Dendritic cell treated with granulocyte-macrophage colony-stimulating factor and Interleukin-4, amounts not matched to agents 40 ng/mL and 50 ng/mL, for 4 days (primary cell): ENCODE results near the gene FBXO24.

Source experiments
- H3K27ac Mint-ChIP-seq: one replicate; pipeline ENCODE4 v1.8.0; 2022; ENCODE audit warnings: mild to moderate bottlenecking, mixed read lengths
- H3K27me3 Mint-ChIP-seq: one replicate; pipeline ENCODE4 v1.8.0; 2022; ENCODE audit warnings: mild to moderate bottlenecking, mixed read lengths
- H3K36me3 Mint-ChIP-seq: one replicate; pipeline ENCODE4 v1.8.0; 2022; ENCODE audit warnings: low read depth, mixed read lengths
- H3K4me1 Mint-ChIP-seq: one replicate; pipeline ENCODE4 v1.8.0; 2022; ENCODE audit warnings: low read depth, mixed read lengths
- H3K4me3 Mint-ChIP-seq: one replicate; pipeline ENCODE4 v1.8.0; 2022; ENCODE audit warnings: mild to moderate bottlenecking, moderate library complexity, mixed read lengths
- H3K9me3 Mint-ChIP-seq: one replicate; pipeline ENCODE4 v1.8.0; 2022; ENCODE audit warnings: mixed read lengths
- intact Hi-C: fragments of 100-400 bp; cut with micrococcal nuclease; formaldehyde crosslinking; loops from one replicate; pipeline ENCODE4 v1.15.0; 2022

The FBXO24 gene

GRCh38 chr7:100639995-100640516 is 53.9 kb downstream of the FBXO24 start:
- H3K27me3 Mint-ChIP-seq: peaks cover 23% of the 10 kb centered on the region
- intact Hi-C loops: no loop called here
- H3K9me3 Mint-ChIP-seq: no peaks in the 10 kb centered on the region
- H3K27ac Mint-ChIP-seq: no peak overlapping the region
- no peaks in the 10 kb centered on the region for H3K36me3 Mint-ChIP-seq
- H3K4me1 Mint-ChIP-seq: no peaks in the 10 kb centered on the region
- H3K4me3 Mint-ChIP-seq: no peak overlapping the region

- no peaks in the 10 kb centered on the region for H3K4me1 Mint-ChIP-seq
- H3K4me3 Mint-ChIP-seq: no peak overlapping the region
- no peak overlapping the region for H3K27ac Mint-ChIP-seq
- intact Hi-C loops: no loop called here
- H3K36me3 Mint-ChIP-seq: no peaks in the 10 kb centered on the region
- peaks cover 29% of the 10 kb centered on the region for H3K27me3 Mint-ChIP-seq
- no peaks in the 10 kb centered on the region for H3K9me3 Mint-ChIP-seq
These were observed 54.7 kb downstream of the FBXO24 start for GRCh38 chr7:100640517-100641440.

- intact Hi-C loops: no loop called here
- Mint-ChIP-seq H3K27me3 (peaks cover 33% of the 10 kb centered on the region), H3K9me3 (no peaks in the 10 kb centered on the region), H3K4me1 (no peaks in the 10 kb centered on the region), H3K36me3 (no peaks in the 10 kb centered on the region), H3K27ac (no peak within 1 kb of the TSS), H3K4me3 (no peak within 1 kb of the TSS)
These were observed 55.3 kb downstream of the FBXO24 start, which contains the start of gene TFR2 for GRCh38 chr7:100641463-100641859. Gene TFR2 (minus strand): TSS chr7:100641552. CDS start chr7:100641509, 43 bp downstream.

DNA sequence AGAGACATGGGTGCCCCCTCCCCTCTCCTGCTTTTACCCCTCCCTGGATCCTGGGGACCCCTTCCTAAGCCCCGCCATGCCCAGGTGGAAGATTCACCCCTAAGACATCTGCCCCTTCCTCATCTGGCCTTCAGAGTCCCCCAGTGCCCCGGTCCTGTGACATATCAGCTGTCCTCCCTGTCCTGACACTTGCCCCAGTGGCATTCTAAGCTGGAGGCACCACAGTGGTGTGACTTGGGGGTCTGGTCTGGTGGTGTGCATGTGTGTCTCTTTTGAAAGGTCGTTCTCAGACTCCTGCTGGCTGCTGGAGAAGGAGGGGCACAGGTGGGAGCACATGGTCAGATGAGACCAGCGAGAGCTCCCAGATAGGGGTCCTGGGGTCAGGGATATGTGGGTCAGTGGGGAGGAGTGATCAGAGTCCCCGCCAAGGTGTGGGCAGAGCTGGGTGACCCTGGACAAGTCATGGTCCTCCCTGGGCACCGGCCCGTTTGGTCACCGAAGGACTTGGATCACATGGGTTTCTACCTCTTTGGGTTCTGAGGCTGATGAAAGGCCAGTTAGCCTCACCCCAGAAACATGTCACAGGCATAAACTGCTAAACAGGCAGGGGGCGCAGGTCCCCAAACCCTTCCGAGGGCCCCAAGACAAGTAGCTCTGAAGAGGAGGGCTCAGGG is 55.9 kb downstream of the FBXO24 start:
- no peak overlapping the region for H3K4me3 Mint-ChIP-seq
- intact Hi-C loops: no loop called here
- no peaks in the 10 kb centered on the region for H3K9me3 Mint-ChIP-seq
- H3K36me3 Mint-ChIP-seq: no peaks in the 10 kb centered on the region
- H3K27ac Mint-ChIP-seq: no peak overlapping the region
- H3K4me1 Mint-ChIP-seq: no peaks in the 10 kb centered on the region
- peaks cover 37% of the 10 kb centered on the region for H3K27me3 Mint-ChIP-seq

DNA sequence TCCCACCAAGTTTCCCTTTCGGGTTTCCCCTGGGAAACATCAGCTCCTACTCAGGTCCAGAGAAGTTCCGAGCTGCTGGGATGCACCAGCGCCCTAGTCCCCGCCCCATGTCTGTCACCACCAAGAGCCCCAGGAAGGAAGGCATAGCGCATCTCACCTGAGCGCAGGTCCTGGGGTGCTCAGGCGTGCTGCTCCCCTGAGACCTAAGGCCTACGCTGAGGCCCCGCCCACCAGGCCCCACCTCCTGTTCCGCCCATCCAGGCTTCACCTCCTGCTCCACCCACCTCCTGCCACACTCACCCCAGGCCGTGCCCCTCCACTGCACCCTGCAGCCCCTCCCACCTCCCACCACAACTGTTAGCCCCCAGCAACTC is 56.4 kb downstream of the FBXO24 start:
- no peak overlapping the region for H3K4me3 Mint-ChIP-seq
- H3K9me3 Mint-ChIP-seq: no peaks in the 10 kb centered on the region
- intact Hi-C loops: no loop called here
- H3K27ac Mint-ChIP-seq: no peak overlapping the region
- peaks cover 41% of the 10 kb centered on the region for H3K27me3 Mint-ChIP-seq
- H3K4me1 Mint-ChIP-seq: no peaks in the 10 kb centered on the region
- H3K36me3 Mint-ChIP-seq: no peaks in the 10 kb centered on the region

GRCh38 chr7:100649826-100650565 is 63.9 kb downstream of the FBXO24 start:
- Mint-ChIP-seq H3K4me1 (peaks cover 5% of the 10 kb centered on the region), H3K4me3 (no peak overlapping the region), H3K27ac (no peak overlapping the region), H3K36me3 (no peaks in the 10 kb centered on the region), H3K9me3 (no peaks in the 10 kb centered on the region), H3K27me3 (peaks cover 59% of the 10 kb centered on the region)
- intact Hi-C loops: no loop called here
